Sigmoid colon (tissue), 4 donors: Measurements from ENCODE around the gene TMEM225B.

Source experiments
- CTCF ChIP-seq, 4 experiments: fragments of 450-650 bp in 3 of 4; fragments of 200-600 bp in 1 of 4; IDR thresholded peaks; one replicate each; pipeline ENCODE4 v1.5.1; 2016 to 2019; ENCODE audit warnings: antibody characterized with exemption in 4 of 4, mild to moderate bottlenecking in 3 of 4, moderate library complexity in 2 of 4
- EP300 ChIP-seq, 4 donors: sonication (generic); formaldehyde crosslinking; IDR thresholded peaks; one replicate each; pipeline ENCODE4 v1.6.1; 2017; ENCODE audit warnings: antibody characterized with exemption in 4 of 4
- POLR2AphosphoS5 ChIP-seq, 4 donors: sonication (generic); formaldehyde crosslinking; IDR thresholded peaks; one replicate each; pipeline ENCODE4 v1.6.1; 2017; ENCODE audit warnings: antibody characterized with exemption in 4 of 4

- TF ChIP-seq CTCF (IDR thresholded peaks at IDR 0.05), result no peak
- no peak for TF ChIP-seq POLR2AphosphoS5 (IDR thresholded peaks at IDR 0.05)
- no peak for TF ChIP-seq EP300 (IDR thresholded peaks at IDR 0.05)
Measured at GRCh38 chr7:99563650-99564049, 34.4 kb upstream of the TMEM225B start.
